ENCODE results near the gene SPG7. TPM values are rescaled to one million over a fixed set of nuclear protein-coding genes. Genes with fewer than 3 reads are reported as not detected.

The SPG7 gene
- total and polyA plus RNA-seq, 2 of the 4 experiments (the other 2 are of a cell fraction): 94.6 to 96.8 TPM

- CTCF ChIA-PET: interaction anchor here (1.1 kb wide), 1 partner anchor 16 kb away, joined by 4 read pairs; the partner anchor contains the start of gene SPG7
- in situ Hi-C loops (cut with MboI; ENCODE audit: low sequenced_read_pairs): no loop called here
- TF ChIP-seq RFX5 (IDR thresholded peaks at IDR 0.05; ENCODE audit: low read depth, low read length) (no peak), ELK1 (IDR thresholded peaks at IDR 0.05; ENCODE audit: borderline replicate concordance, low read depth, low read length) (no peak), CHD1 (IDR thresholded peaks at IDR 0.05; ENCODE audit: low read depth, low read length) (no peak), SMC3 (IDR thresholded peaks at IDR 0.05; ENCODE audit: low read depth, low read length) (no peak), CTCF (conservative IDR thresholded peaks at IDR 0.05; ENCODE audit: low read depth, low read length) (no peak), NFE2L2 (IDR thresholded peaks at IDR 0.05; ENCODE audit: low read depth, low read length) (no peak), BHLHE40 (IDR thresholded peaks at IDR 0.05; ENCODE audit: low read depth, low read length) (no peak), RAD21 (IDR thresholded peaks at IDR 0.05; ENCODE audit: low read length) (no peak), CEBPB (IDR thresholded peaks at IDR 0.05; ENCODE audit: low read depth, low read length) (no peak), POLR2A (IDR thresholded peaks at IDR 0.05; ENCODE audit: low read depth, low read length) (no peak), MXI1 (IDR thresholded peaks at IDR 0.05; ENCODE audit: borderline replicate concordance, low read depth, low read length) (no peak), MAZ (IDR thresholded peaks at IDR 0.05; ENCODE audit: borderline replicate concordance, low read depth, low read length) (no peak), MAFK (IDR thresholded peaks at IDR 0.05; ENCODE audit: low read depth, low read length) (no peak), FOS (IDR thresholded peaks at IDR 0.05; ENCODE audit: low read depth, low read length) (no peak), USF2 (IDR thresholded peaks at IDR 0.05; ENCODE audit: low read depth, low read length) (no peak)
Measured at GRCh38 chr16:89491974-89492687, 16.1 kb upstream of the SPG7 start.

More at GRCh38 chr16:89491974-89492687, 16.1 kb upstream of the SPG7 start:
- dilution Hi-C loops (cut with HindIII; ENCODE audit: low sequenced_read_pairs, unreplicated experiment): no loop called here
- Histone ChIP-seq H2BK15ac (ENCODE audit: low read depth, low read length) (no peak overlapping the region), H3K18ac (ENCODE audit: low read depth, low read length) (no peak overlapping the region), H3K9me1 (ENCODE audit: insufficient read depth, low read length) (peaks cover 10% of the 10 kb centered on the region), H4K5ac (ENCODE audit: low read depth, low read length) (no peak overlapping the region), H4K20me1 (ENCODE audit: insufficient read depth, low read length) (peaks cover 34% of the 10 kb centered on the region), H2BK5ac (ENCODE audit: low read depth, low read length, poor library complexity, severe bottlenecking) (no peak overlapping the region), H3K4me2 (ENCODE audit: low read depth, low read length) (peak overlapping the region; percentile 87), H3K79me1 (ENCODE audit: low read depth in 1 of 2, low read length in 2 of 2) (peaks cover 29 to 48% of the 10 kb centered on the region in 2 experiments), H3K56ac (ENCODE audit: extremely low read depth, insufficient read depth, low read length) (no peak overlapping the region), H4K91ac (ENCODE audit: insufficient read depth, low read depth, low read length) (no peak overlapping the region), H3K4ac (ENCODE audit: low read depth, low read length) (no peak overlapping the region), H3K4me3 (ENCODE audit: insufficient read depth, low read depth, low read length) (peak overlapping the region; percentile 66), H2BK120ac (ENCODE audit: low read depth, low read length) (no peak overlapping the region), H2BK20ac (ENCODE audit: low read depth, low read length) (no peak overlapping the region), H2AK5ac (ENCODE audit: low read depth, low read length) (peak overlapping the region; percentile 38; the same call in 1 of the 2 replicates), H2AK9ac (replicated peaks; ENCODE audit: low read depth, low read length, poor library complexity) (peak overlapping the region; percentile 61), H3K9me3 (ENCODE audit: control insufficient read depth, insufficient read depth, low read length) (no peaks in the 10 kb centered on the region), H3K36me3 (ENCODE audit: control insufficient read depth, insufficient read depth, low read length) (peaks cover 3% of the 10 kb centered on the region; the same call in 1 of the 2 replicates), H3K23ac (ENCODE audit: low read depth, low read length) (0 out of 2 replicates have a peak overlapping the region, but pooled peaks have one; percentile 15), H3K27ac (ENCODE audit: insufficient read depth, low read length) (peak overlapping the region; percentile 2; the same call in 1 of the 2 replicates), H3K14ac (replicated peaks; ENCODE audit: low read depth, low read length) (no peak overlapping the region), H3K9ac (ENCODE audit: low read depth, low read length) (peak overlapping the region; percentile 62), H3K4me1 (ENCODE audit: control insufficient read depth, insufficient read depth, low read length) (peaks cover 10% of the 10 kb centered on the region), H3K27me3 (ENCODE audit: control insufficient read depth, insufficient read depth, low read length) (no peaks in the 10 kb centered on the region), H4K8ac (ENCODE audit: low read depth in 2 of 2, low read length in 2 of 2) (0 out of 4 replicates have a peak overlapping the region, but pooled peaks of 1 of the 2 experiments have one; percentile 11), H2AFZ (replicated peaks; ENCODE audit: low read length, poor library complexity) (no peak overlapping the region)
- no TSS peak for BruUV-seq (replicated peaks)
- 96% methylated on average over 7 of the region's 24 CpGs; no CpG with 5 or more reads in 1 of the 2 experiments for WGBS, 2 experiments (ENCODE audit: extremely low coverage in 2 of 2, insufficient read length in 1 of 2)
- DNase-seq (no peak), ATAC-seq (ENCODE audit: low read depth) (no peak)
- POLR2A ChIA-PET (ENCODE audit: unreplicated experiment): no interaction called here
- intact Hi-C loops (cut with micrococcal nuclease): loop anchor here (2.0 kb wide), 1 partner anchor 159 kb away; no protein-coding TSS in a partner anchor

Measured in IMR-90 (cell line).